LNCAP (cell line): ENCODE measurements around the gene UROC1.

Source experiments
- TF ChIP-seq, protein P1 (sequence below): fragments of 450-650 bp; IDR thresholded peaks from 2 replicates; pipeline ENCODE4 v1.5.1; 2017; ENCODE audit warnings: mild to moderate bottlenecking

Gene UROC1

DNA sequence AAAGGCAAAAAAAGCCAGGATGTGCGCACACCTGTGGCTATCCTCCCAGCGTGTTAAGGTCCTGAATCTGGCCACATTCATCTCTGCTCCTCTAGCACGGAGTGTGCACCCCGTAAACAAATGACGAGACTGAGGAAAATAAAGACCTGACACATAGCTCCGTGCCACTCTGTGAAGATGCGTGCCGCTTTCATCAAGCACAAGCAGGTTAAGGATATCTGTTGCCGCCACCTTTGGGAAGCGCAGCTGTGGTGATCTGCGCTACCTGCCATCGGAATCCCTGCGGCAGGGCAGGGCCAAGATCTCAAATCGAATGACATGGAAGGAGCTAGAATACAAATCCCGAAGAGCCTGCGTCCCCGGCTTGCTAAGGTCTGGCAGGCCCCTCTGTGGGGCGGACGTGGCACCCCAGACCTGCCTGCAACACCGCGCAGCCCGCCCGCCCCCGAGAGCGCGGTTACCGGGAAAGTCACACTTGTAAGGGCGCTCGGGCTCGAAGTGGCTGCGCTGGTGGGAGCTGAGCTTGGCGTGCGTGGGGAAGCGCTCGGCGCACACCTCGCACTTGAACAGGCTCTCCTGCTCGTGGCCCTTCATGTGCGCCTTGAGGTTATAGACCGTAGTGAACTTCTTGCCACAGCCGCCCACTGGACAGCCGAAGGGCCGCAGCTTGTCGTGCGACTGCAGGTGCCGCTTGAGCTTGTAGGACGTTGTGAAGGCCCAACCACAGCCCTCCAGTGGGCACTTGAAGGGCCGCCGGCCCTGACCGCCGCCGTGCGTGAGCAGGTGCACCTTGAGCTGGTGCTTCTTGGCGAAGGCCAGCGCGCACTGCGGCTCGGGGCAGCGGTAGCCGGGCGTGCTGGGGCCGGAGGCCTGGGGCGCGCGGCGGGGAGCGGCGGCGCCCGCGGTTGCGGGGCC is 42.8 kb downstream of the UROC1 start:
- TF ChIP-seq, protein P1, sequence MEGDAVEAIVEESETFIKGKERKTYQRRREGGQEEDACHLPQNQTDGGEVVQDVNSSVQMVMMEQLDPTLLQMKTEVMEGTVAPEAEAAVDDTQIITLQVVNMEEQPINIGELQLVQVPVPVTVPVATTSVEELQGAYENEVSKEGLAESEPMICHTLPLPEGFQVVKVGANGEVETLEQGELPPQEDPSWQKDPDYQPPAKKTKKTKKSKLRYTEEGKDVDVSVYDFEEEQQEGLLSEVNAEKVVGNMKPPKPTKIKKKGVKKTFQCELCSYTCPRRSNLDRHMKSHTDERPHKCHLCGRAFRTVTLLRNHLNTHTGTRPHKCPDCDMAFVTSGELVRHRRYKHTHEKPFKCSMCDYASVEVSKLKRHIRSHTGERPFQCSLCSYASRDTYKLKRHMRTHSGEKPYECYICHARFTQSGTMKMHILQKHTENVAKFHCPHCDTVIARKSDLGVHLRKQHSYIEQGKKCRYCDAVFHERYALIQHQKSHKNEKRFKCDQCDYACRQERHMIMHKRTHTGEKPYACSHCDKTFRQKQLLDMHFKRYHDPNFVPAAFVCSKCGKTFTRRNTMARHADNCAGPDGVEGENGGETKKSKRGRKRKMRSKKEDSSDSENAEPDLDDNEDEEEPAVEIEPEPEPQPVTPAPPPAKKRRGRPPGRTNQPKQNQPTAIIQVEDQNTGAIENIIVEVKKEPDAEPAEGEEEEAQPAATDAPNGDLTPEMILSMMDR, result no peak

DNA sequence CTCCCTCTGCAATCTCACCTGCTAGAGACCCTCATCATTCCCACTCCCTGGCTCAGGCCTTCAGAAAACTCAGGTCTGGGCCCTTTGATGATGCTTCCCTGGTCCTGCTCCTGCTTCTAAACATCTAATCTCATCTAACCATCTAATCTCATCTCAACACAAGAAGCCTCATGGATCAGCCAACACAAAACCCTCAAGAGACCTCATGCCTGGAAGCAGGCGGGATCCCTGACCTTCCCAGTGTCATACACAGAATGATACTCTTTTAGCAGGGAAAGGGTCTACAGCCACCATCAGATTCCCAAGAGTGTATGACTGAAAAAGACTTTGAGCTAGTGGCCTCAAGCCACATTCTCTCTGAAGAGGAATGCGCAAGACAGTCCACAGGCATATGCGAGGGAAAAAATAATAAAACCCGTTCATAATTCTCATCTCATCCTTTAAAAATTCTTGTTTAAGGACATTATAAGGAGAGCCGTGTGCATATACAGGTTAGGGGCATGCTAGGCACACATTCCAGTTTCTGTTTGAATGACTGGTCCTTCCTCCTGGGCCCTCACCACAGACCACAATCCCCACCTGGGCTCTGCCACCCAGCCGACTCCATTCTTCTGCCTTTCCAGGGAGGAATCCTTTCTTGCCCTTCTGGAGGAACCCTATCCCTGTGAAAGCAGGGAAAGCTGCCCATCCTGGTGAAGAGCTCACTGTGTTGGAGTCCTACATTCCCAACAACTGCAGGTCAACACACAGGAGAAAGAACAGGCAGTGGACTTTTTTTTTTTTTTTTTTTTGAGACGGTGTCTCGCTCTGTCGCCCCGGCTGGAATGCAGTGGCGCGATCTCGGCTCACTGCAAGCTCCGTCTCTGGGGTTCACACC is 44.0 kb downstream of the UROC1 start:
- TF ChIP-seq, protein P1, result no peak

DNA sequence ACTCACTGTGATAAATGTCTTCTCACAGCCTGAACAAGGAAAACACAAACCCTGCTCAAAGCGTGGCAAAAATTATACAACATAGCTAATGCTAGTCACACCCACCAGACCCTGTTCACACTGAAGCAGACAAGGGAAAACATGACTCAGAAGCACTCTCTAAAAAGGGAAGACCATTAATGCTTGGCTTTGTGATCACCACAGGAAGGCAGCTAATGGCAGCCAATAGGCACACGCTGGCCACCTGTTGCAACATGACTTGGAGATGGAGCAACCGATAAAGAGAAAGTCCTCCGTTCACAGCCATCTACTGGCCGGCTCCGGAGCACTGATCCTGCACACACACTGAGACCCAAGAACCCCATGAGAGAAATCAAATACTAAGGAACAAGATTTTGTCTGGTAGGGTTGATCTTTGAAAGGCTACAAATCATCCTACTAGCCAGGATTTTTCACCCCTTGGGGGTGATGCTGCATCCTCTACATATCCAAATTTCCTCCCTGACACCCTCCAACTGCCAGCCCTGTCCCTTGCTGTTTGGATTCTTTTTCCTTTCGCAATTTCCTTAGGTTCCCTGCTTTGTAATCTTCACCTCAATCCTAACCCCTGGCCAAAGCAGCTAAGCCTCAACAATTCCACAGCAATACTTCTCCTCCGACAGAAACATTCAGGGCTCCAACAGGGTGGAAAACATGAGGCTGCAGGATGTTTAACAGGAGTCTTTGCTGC is 45.1 kb downstream of the UROC1 start:
- TF ChIP-seq, protein P1, result peak; percentile 35; the same call in 1 of the 2 replicates

DNA sequence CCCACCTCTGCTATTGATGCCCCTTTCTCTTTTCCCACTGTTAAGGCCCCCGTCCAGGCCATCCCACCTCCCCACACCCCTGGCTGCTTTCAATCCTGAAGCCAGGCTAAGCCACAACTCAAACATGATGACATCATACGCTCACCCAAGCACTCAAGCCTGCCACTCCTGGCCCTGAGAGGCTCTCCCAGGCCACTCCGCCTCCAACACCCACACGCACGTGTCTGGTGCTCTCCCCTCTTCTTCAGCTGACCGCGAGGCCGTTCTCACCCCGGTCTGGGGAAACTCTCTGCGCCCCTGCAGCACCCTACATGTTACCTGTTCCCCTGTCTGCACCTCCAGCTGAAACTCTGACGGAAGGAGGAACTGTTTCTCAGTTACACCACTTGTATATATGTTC is 48.1 kb downstream of the UROC1 start:
- TF ChIP-seq, protein P1, result no peak

DNA sequence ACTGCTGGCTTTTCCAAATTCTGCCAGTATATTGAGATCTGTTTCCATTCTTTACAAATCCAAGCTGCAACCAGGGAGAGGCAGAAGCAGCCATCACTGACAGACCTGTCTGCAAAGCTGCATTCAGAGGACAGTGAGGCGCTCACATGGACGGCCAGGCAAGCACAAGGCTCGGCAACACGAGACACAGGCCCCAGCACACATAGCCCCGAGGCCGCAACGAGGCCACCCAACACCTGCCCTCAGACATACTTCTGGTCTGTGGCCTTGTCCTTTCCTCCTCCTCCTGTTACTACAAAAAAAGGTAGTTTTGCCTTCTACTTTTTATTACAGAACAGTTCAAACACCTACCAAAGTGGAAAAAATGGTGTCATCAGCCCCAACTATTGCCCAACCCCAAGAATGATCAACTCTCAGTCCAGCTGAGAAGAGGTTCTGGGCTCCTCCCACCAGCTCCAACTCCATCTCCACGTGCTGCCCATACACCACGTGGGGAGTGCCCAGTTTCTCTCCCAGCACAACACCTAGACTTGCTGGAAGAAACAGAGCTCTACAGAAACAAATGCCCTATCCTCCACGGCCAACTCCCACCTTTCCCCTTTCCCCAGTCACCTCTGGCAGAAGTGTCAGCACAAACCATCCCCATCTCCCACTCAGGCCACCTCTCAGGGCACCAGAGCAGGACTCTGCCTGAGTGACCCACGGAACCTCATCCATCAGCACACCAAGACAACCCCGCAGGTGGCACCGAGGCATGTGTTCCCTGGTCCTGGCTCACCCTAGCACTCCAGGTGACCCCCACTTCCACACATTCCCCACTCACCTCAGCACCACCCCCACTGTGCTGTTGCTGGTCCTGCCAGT is 49.3 kb downstream of the UROC1 start:
- TF ChIP-seq, protein P1, result no peak

DNA sequence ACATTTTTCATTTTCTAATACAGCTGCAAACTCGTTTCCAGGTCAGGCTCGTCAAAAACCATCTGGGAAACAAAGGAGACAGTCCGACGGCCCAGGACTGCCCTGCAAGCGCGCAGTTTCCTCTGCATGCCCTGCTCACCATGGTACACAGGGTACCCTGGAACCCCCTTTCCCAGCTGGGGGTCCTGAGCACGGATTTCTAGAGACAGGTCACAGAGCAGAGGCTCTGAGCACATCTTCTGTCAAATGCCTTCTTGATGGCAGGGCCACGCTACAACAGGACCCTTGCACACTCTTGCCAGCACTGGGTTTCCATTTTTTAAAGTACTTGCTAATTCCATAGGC is 50.0 kb downstream of the UROC1 start:
- TF ChIP-seq, protein P1, result no peak
